ENCODE measurements around the gene VWA3A. TPM values are rescaled to one million over a fixed set of nuclear protein-coding genes. Genes with fewer than 3 reads are reported as not detected.

The VWA3A gene
- total and polyA plus RNA-seq, 2 of the 4 experiments (the other 2 are of a cell fraction): not detected

DNA sequence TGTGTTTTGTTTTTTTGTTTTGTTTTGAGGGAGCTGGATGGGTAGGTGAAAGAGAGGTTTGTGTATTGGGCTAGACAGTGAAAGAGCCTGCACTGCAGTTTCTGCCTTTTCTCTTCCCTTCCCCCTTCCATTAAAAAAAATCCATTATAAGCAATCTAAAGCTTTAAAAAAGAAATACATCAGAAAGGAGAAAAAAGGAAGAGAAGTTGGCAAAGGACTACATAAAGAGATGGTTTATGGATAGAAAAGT lies 103.0 kb downstream of the VWA3A start:
- CTCF ChIA-PET: no interaction called here
- no peak overlapping the region for H2AK5ac ChIP-seq (ENCODE audit: low read depth, low read length)
- H2BK120ac ChIP-seq (ENCODE audit: low read depth, low read length): no peak overlapping the region
- H3K9me1 ChIP-seq (ENCODE audit: insufficient read depth, low read length): peaks cover 14% of the 10 kb centered on the region
- no peaks in the 10 kb centered on the region for H3K36me3 ChIP-seq (ENCODE audit: control insufficient read depth, insufficient read depth, low read length)
- H3K9ac ChIP-seq (ENCODE audit: low read depth, low read length): no peak overlapping the region
- no peak overlapping the region for H3K56ac ChIP-seq (ENCODE audit: extremely low read depth, insufficient read depth, low read length)
- H2AFZ ChIP-seq (replicated peaks; ENCODE audit: low read length, poor library complexity): peak overlapping the region; percentile 91
- no peak overlapping the region for H3K4me3 ChIP-seq (ENCODE audit: insufficient read depth, low read depth, low read length)
- in situ Hi-C loops (cut with MboI; ENCODE audit: low sequenced_read_pairs): no loop called here
- no peak overlapping the region for H3K14ac ChIP-seq (replicated peaks; ENCODE audit: low read depth, low read length)
- no peak for DNase-seq
- H2BK15ac ChIP-seq (ENCODE audit: low read depth, low read length): no peak overlapping the region
- no peak overlapping the region for H4K5ac ChIP-seq (ENCODE audit: low read depth, low read length)
- TF ChIP-seq RFX5 (IDR thresholded peaks at IDR 0.05; ENCODE audit: low read depth, low read length) (no peak), BHLHE40 (IDR thresholded peaks at IDR 0.05; ENCODE audit: low read depth, low read length) (no peak), FOS (IDR thresholded peaks at IDR 0.05; ENCODE audit: low read depth, low read length) (no peak), MAFK (IDR thresholded peaks at IDR 0.05; ENCODE audit: low read depth, low read length) (no peak), MXI1 (IDR thresholded peaks at IDR 0.05; ENCODE audit: borderline replicate concordance, low read depth, low read length) (no peak)
- TF ChIP-seq, protein P1, sequence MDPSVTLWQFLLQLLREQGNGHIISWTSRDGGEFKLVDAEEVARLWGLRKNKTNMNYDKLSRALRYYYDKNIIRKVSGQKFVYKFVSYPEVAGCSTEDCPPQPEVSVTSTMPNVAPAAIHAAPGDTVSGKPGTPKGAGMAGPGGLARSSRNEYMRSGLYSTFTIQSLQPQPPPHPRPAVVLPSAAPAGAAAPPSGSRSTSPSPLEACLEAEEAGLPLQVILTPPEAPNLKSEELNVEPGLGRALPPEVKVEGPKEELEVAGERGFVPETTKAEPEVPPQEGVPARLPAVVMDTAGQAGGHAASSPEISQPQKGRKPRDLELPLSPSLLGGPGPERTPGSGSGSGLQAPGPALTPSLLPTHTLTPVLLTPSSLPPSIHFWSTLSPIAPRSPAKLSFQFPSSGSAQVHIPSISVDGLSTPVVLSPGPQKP (IDR thresholded peaks at IDR 0.05; ENCODE audit: borderline replicate concordance, low read depth, low read length): no peak
- TF ChIP-seq, protein P2, sequence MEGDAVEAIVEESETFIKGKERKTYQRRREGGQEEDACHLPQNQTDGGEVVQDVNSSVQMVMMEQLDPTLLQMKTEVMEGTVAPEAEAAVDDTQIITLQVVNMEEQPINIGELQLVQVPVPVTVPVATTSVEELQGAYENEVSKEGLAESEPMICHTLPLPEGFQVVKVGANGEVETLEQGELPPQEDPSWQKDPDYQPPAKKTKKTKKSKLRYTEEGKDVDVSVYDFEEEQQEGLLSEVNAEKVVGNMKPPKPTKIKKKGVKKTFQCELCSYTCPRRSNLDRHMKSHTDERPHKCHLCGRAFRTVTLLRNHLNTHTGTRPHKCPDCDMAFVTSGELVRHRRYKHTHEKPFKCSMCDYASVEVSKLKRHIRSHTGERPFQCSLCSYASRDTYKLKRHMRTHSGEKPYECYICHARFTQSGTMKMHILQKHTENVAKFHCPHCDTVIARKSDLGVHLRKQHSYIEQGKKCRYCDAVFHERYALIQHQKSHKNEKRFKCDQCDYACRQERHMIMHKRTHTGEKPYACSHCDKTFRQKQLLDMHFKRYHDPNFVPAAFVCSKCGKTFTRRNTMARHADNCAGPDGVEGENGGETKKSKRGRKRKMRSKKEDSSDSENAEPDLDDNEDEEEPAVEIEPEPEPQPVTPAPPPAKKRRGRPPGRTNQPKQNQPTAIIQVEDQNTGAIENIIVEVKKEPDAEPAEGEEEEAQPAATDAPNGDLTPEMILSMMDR (conservative IDR thresholded peaks at IDR 0.05; ENCODE audit: low read depth, low read length): no peak
- H3K4me2 ChIP-seq (ENCODE audit: low read depth, low read length): no peak overlapping the region
- H3K23ac ChIP-seq (ENCODE audit: low read depth, low read length): no peak overlapping the region
- no peak overlapping the region for H3K4ac ChIP-seq (ENCODE audit: low read depth, low read length)
- BruUV-seq (replicated peaks): no TSS peak
- peaks cover 0 to 3% of the 10 kb centered on the region in 2 experiments; a peak in 1 of 4 replicates for H3K79me1 ChIP-seq (ENCODE audit: low read depth in 1 of 2, low read length in 2 of 2)
- POLR2A ChIA-PET (ENCODE audit: unreplicated experiment): no interaction called here
- H3K4me1 ChIP-seq (ENCODE audit: control insufficient read depth, insufficient read depth, low read length): peaks cover 4% of the 10 kb centered on the region
- no peaks in the 10 kb centered on the region for H4K20me1 ChIP-seq (ENCODE audit: insufficient read depth, low read length)
- H4K8ac ChIP-seq (ENCODE audit: low read depth in 2 of 2, low read length in 2 of 2): no peak overlapping the region
- no peak overlapping the region for H2BK20ac ChIP-seq (ENCODE audit: low read depth, low read length)
- ATAC-seq (ENCODE audit: low read depth): no peak
- H3K27ac ChIP-seq (ENCODE audit: insufficient read depth, low read length): no peak overlapping the region
- peak overlapping the region; percentile 20 for H2AK9ac ChIP-seq (replicated peaks; ENCODE audit: low read depth, low read length, poor library complexity)
- no peaks in the 10 kb centered on the region for H3K9me3 ChIP-seq (ENCODE audit: control insufficient read depth, insufficient read depth, low read length)
- no peak overlapping the region for H3K18ac ChIP-seq (ENCODE audit: low read depth, low read length)
- H2BK5ac ChIP-seq (ENCODE audit: low read depth, low read length, poor library complexity, severe bottlenecking): no peak overlapping the region
- H4K91ac ChIP-seq (ENCODE audit: insufficient read depth, low read depth, low read length): no peak overlapping the region
- no peaks in the 10 kb centered on the region for H3K27me3 ChIP-seq (ENCODE audit: control insufficient read depth, insufficient read depth, low read length)
- intact Hi-C loops (cut with micrococcal nuclease): no loop called here
- dilution Hi-C loops (cut with HindIII; ENCODE audit: low sequenced_read_pairs, unreplicated experiment): no loop called here

Measured in IMR-90 (cell line).